GM19397 (cell line): ENCODE results near the gene MBOAT1.
"Not testable (repeated sequence)": the region's sequence is repeated elsewhere in the genome, so short reads cannot be mapped to it uniquely, and the experiment has no call there.

Experiments
- ATAC-seq: cut with Tn5 transposase; IDR thresholded peaks from one replicate; pipeline ENCODE4 v1.9.1; 2021; ENCODE audit warnings: mild to moderate bottlenecking, moderate library complexity; ENCODE audit not compliant: unreplicated experiment

The MBOAT1 gene

DNA sequence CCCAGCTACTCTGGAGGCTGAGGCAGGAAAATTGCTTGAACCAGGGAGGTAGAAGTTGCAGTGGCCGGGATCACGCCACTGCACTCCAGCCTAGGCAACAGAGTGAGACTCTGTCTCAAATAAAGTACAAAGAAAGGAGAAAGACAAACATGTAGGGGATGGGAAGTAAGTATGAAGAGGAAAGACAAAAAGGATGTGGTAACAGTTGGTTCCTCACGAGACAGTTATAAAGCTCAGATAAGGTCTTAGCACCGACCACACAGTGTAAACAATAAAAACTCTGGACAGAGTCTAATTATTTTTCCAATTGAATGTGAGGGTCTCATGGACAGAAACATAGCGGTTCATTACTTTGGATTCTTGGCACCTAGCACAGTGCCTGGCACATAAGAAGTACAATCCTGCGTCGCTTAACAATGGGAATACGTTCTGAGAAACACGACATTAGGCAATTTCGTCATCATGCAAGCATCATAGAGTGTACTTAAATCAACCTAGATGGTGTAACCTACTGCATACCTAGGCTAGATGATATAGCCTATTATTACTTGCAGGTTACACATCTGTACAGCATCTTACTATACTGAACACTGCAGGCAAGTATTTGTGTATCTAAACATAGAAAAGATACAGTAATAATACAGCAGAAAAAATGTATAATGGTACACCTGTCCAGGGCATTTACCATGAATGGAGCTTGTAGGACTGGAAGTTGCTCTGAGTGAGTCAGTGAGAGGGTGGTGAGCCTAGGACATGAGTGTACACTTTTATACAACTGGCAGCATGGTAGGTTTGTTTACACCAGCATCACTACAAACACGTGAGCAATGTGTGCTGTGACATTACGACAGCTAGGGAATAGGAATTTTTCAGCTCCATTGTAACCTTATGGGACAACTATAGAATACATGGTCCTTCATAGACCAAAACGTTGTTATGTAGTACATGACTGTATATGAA, 38.2 kb downstream of the MBOAT1 start:
- peak; percentile 80 for ATAC-seq

- ATAC-seq = no peak
Measured at GRCh38 chr6:20172842-20173456, 39.3 kb downstream of the MBOAT1 start.

DNA sequence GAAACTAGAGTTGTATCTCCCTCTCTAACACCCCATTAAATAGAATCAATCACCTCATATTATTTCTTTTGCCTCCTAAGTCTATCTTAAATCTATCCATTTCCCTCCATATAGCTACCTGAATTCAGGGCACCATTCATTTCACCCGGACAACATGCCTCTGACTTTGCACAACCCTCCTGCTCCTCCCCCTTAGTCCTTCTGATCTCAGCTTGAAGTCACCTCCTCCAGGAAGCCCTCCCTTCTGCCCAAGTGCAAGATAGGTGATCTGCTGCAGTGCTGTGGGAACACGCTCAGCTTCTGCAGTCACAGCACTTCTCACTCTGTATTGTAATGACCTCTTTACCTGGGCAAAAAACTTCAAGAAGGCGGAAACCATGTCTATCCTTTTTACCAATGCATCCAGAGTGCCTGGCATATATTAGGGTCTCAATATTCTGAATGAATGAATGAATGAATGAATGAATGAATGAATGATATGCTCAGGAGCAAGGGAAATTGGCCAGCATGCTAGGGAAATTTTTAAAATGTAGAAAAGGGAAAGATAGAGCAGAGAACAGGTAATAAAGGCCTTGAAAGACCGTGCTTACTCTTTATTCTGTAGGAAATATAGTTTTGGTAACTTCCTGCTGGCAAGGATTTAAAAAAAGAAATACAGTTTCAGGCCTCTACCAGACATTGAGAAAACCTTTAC, 41.7 kb downstream of the MBOAT1 start:
- no peak for ATAC-seq

DNA sequence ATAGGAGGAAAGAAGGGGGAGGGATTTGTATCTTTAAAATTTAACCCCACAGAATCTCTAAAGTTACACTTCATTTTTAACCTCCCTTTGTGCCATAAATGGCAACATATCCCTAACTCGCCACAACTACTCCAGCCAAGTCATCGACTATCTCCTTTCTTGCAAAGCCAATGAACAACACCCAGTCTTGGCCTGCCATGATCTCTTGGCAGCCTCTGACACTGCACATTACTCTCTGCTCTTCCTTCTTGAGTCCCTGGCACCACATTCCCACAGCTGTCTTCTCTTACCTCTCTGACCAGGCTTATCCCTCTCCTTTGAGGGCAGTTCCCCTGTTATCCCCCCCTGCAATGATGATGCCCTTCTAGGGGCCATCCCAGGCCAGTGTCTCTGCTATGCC, 42.5 kb downstream of the MBOAT1 start:
- ATAC-seq = no peak

GRCh38 chr6:20169119-20169557, 43.1 kb downstream of the MBOAT1 start:
- no peak for ATAC-seq

DNA sequence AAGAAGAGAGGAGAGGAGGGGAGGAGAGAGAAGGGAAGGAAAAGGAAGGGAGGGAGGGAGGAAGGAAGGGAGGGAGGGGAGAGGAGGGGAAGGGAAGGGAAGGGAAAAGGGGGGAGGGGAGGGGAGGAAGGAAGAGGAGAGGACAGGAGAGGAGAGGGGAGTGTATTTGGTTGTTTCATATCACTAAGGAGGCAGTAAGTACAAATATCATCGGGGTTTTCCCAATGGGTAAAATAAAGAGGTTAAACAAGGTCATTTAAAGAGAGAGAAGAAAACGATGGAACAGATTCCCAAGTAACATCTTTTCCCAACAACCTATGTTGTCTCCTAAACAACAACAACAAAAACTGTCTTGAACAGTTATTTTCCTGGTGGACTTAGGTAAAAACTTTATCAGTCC, 43.6 kb downstream of the MBOAT1 start:
- no peak for ATAC-seq

GRCh38 chr6:20167601-20168000, 44.7 kb downstream of the MBOAT1 start:
- ATAC-seq = no peak

GRCh38 chr6:20166210-20166609, 46.1 kb downstream of the MBOAT1 start:
- no peak for ATAC-seq

- ATAC-seq = no peak
Measured at GRCh38 chr6:20162515-20162914, 49.8 kb downstream of the MBOAT1 start.

GRCh38 chr6:20160541-20161283, 51.6 kb downstream of the MBOAT1 start:
- no peak for ATAC-seq

GRCh38 chr6:20159781-20160540, 52.3 kb downstream of the MBOAT1 start:
- no peak for ATAC-seq

- no peak for ATAC-seq
Measured at GRCh38 chr6:20159098-20159497, 53.2 kb downstream of the MBOAT1 start.

- no peak for ATAC-seq
Measured at GRCh38 chr6:20158676-20159075, 53.6 kb downstream of the MBOAT1 start.

- no peak for ATAC-seq
Measured at GRCh38 chr6:20156824-20157223, 55.4 kb downstream of the MBOAT1 start.

DNA sequence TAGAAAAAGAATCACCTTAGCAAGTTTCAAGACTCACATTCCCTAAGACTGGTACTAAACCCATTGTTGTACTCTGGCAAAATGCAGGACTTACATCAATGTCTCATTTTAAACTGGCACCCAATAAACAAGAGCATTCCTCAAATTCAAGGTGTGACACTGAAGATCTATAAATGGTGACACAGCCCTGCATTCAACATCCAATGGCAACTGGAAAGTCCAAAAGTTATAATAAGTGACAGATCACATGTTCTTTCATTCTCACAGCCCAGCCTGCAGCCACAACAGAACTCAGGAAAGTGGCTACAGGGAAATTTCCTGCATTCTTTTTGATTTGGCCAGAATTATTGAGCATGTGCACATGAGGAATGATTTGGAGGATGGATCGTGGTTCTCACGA, 57.5 kb downstream of the MBOAT1 start:
- no peak for ATAC-seq

GRCh38 chr6:20153194-20153593, 59.1 kb downstream of the MBOAT1 start:
- ATAC-seq = no peak

DNA sequence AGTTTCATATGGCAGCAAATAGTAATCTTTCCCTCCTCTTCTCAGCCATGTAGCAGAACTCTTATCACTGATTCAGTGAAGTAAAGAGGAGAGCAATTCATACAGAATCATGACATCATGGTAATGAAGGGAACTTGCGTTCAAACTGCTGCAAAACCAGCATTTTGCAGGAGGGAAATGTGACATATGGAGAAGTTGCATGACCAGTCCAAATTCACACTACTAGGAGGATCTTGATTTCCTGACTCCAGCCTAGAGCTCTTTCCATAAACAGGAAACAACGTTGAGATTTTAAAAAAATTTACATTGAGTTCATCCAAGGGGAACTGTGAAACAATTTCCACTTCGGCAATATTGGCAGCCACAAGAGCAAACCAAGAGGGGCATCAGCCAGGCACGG, 63.8 kb downstream of the MBOAT1 start:
- no peak for ATAC-seq

DNA sequence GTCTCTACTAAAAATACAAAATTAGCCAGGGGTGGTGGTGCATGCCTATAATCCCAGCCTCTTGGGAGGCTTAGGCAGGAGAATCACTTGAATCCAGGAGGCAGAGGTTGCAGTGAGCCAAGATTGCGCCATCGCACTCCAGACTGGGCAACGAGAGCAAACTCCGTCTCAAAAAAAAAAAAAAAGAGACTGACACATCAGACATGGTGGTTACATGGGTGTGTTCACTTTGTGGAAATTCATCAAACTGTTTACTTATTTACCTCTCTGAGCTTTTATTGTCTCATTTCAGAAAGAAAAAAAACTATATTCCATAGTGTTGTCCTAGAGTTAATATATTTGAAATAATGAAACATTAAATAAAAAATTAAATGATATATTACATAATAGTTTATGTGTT, 64.8 kb downstream of the MBOAT1 start:
- no peak for ATAC-seq

- ATAC-seq = not testable (repeated sequence)
Measured at GRCh38 chr6:20146831-20147230, 65.4 kb downstream of the MBOAT1 start.

GRCh38 chr6:20146291-20146690, 66.0 kb downstream of the MBOAT1 start:
- no peak for ATAC-seq
